GM23248 (cell line): Measurements from ENCODE around the gene FAM149A.

ENCODE experiments used
- EZH2 ChIP-seq: fragments of 200-600 bp; sonication (generic); IDR thresholded peaks from 2 replicates; pipeline ENCODE4 v1.6.1; 2018; ENCODE audit warnings: antibody characterized with exemption, mild to moderate bottlenecking; ENCODE audit not compliant: insufficient read depth, poor library complexity, severe bottlenecking
- EZH2phosphoT487 ChIP-seq: fragments of 200-600 bp; sonication (generic); IDR thresholded peaks from 2 replicates; pipeline ENCODE4 v1.6.1; 2018; ENCODE audit warnings: antibody characterized with exemption, moderate library complexity, mild to moderate bottlenecking, low read depth; ENCODE audit not compliant: insufficient read depth

GRCh38 chr4:186158966-186159365 is 54.5 kb downstream of the FAM149A start:
- TF ChIP-seq EZH2phosphoT487 = no peak
- TF ChIP-seq EZH2 = no peak
